Measurements from ENCODE around the gene SSBP2.

SSBP2 gene

DNA sequence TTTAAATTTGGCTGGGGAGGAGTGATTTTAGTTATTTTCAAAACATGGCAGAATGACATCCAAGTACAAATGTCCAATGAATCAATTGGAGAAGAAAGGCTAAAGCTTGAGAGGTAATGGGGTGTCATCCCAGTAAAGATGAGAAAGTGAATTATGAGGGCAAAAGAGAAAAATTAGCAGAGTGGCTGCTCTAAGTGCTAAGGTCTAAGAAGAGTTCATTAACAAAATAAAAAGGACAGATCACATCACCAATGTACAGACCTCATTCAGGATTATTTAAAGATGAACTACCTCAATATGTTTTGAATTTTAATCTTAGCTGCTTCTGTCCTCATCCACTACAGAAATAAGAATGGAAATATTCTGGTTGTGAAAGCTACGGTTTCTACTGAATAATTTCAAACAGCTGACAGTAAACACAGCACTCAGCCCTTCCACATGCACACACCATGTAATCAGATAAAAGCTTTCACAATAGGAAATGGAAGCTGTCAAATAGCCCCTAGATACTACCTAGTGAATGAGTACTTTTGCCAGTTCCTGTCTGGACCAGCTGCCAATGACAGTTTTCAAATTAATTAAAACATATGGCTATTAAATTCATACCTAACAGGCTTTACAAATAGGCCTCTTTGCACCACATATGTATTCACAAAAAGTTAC, 171.5 kb downstream of the SSBP2 start:
- DNase-seq = peak; percentile 7 to 29 (median 27)

DNA sequence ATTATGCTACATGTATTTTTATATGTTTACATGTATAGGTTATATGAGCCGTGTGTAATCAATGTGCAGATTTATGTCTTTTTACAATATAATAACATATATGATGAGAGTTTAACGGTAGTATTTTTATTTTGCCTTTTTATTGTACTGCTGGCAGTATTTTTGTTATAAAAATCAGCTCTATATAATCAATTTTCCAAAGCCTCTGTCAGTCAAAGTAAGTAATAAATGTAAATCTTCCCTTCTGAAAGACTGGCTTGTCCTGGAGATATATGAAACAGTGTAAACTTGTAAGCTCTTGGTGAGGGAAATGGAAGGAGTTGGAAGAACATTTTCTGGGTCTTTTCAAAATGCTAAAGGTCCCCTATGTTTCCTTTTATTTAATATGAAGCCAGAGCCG, 173.8 kb downstream of the SSBP2 start:
- DNase-seq = no peak

DNA sequence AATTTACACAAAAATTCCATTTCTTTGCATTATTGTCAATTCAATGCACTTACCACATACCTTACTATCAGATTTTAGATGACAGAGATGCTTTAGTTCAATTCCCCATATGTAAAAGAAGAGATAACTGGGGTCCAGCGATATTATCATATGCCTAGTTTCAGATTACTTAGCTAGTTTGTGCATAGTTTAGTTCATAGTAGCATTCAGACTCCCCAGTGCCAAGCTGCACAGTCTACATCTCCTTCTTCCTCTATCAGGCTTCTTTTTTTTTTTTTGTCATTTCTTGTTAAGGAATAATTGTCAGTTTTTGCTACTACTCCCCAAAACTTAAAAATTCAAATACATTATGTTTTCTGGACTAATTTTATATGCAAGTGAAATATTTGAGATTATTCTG, 175.0 kb downstream of the SSBP2 start:
- no peak for DNase-seq

DNA sequence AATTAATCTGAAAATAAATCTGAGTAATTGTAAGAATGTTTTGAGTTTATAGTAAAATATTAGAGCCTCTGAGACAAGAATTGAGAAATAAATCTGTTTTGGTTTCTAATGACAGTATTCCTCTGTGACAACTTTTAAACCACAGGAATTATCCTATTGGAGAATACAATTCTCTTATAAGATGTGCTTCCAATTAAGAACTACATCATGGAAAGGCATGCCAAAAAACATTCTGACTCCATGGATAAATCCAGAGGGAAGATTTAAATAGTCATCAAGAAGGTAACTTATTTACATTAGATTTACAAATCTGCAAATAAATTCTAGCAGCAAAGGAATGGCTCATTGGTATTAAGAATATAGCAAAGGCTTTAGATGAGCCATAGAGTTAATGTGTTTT, 178.7 kb downstream of the SSBP2 start:
- DNase-seq = no peak

- no peak for DNase-seq
Observed at GRCh38 chr5:81558188-81558587, 192.7 kb downstream of the SSBP2 start.

- no peak for DNase-seq
Observed at GRCh38 chr5:81556809-81557208, 194.1 kb downstream of the SSBP2 start.

GRCh38 chr5:81555865-81556264, 195.0 kb downstream of the SSBP2 start:
- DNase-seq = no peak

DNA sequence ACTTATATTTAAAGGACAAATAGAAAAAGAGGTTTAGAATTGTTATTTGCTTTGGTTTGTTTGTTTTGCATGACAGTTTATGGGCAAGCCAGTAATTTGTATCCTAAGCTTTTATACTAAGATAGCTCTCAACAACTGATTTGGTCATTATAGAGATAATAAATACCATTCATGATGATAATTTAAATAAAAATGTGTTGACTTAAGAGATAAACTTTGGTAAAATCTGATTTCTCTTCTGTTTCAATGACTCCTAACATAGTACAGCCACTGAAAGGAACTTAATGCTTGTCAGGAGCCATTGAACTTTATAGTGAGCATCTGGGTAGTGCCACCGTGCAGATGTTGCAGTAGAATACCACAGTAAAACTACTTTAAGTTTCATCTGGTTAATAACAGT, 196.2 kb downstream of the SSBP2 start:
- DNase-seq = no peak

DNA sequence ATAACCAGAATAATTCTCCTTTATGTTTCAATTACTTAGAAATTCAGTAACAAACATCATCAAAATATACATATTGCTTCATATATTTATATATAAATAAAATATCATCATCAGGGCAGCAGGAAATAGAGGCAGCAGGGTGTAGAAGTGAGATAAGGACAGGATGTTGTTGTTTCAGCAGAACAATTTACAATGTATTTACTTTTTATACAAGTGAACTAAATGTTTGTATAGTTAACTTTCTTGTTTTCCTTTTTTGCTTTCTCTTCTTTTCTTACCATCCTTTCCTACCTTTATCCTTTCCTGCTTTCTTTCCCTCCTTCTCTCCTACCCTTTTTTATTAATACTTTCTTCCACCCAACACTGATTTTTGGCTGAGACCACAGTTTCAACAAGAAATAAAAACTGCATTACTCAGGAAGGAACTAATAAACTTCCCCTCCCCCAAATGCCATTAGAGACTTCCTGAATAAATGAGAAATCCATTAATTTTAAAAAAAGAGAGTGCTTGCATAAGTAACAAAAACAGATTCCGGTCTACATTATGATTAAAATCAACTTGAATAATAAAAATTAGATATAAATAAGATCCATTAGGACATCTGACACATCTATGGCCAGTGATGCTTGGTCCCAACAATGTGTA, 197.2 kb downstream of the SSBP2 start:
- peak in 1 of 3 donors; percentile 2 for DNase-seq

DNA sequence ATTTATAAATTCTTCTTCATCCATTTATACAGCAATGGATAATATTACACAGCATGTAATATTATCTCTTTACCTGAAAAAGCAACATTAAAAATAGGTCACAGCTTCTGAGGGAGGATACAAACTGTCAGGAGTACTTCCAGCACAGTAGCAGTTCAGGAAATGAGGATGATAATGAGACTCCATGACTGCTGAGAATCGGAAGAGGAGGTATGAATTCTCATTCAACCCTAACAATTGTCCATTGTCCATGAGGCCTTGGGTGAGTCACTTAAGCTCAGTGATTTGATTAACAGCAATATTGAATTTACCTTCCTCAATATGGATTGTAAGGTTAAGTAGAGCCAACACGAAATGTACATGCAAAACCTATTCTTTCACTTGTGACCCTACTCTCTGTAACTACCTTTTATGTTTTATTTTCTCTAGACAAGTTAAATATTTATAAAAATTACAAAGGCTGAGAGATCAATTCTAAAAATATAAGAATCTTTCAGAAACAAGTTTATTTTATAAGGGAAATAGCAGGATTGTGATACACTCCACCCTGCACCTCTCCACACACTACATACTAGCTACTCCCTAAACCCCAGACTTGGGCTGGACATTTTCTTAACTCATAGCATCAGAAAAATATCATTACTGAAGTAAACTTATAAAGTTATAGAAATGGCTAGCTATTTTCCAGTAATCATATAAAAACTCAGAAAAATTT, 197.9 kb downstream of the SSBP2 start:
- no peak for DNase-seq

GRCh38 chr5:81549123-81549522, 201.8 kb downstream of the SSBP2 start:
- DNase-seq = no peak

DNA sequence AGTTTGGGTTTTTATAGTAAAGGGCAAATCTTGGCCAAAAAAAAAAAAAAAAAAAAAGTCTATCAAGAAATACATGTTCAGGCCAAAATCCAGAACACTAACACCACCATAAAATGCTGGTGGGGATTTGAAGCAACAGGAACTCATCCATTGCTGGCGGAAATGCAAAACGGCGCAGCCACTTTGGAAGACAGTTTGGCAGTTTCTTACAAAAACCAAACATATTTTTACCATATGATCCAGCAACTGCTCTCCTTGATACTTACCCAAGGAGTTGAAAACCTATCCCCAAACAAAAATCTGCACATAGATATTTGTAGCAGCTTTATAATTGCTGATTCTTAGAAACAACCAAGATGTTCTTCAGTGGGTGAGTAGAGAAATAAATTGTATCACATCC, 203.9 kb downstream of the SSBP2 start:
- no peak for DNase-seq

DNA sequence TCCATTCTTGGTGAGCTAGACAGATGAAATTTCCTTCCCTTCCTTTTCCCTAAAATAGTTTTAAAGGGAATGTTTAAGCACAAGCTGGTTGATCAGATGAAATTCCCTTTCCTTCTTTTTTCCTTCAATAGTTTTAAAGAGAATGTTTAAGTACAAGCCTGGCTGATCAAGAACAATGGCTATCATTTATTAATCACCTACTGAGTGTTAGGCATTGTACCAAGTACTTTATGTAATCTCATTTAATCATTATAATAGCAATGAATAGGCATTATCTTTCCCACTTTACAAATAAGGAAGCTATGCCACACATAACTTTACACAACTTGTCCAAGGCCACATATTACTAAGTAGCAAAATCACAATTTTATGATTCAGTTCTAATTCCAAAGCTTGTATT, 205.0 kb downstream of the SSBP2 start:
- no peak for DNase-seq

DNA sequence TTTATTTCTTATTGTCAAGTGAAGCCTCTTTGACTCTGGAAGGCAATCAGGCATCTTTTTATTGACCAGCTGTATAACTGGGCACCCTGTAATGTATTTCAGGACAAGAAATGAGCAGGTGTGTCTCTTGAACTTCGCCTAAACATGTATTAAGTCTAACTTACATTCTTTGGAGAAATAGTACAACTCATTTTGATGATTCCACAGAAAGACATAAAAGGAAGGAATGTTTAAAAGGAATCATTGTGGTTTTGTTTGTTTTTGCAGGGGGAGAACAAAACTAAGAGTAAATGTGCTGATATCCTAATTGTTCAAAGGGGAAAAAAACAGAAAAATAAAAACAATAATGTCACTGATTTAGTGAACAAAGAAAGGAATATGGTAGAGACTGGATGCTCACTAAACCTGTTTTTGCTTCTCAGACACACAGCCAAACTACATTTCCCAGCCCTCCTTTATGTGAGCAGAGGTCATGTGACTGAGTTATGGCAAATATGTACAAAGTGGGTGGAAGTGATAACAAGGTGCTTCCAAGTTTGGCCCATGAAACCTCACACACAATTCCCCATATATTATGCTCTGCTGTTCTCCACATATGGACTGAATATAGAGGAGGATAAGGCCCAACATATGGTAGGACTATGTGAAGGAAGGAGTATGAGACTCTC, 206.4 kb downstream of the SSBP2 start:
- DNase-seq = no peak

GRCh38 chr5:81542242-81542641, 208.7 kb downstream of the SSBP2 start:
- no peak for DNase-seq

- DNase-seq = no peak
Observed at GRCh38 chr5:81537905-81538547, 212.9 kb downstream of the SSBP2 start.

- DNase-seq = peak in 1 of 3 donors; percentile 22
Observed at GRCh38 chr5:81534441-81534840, 216.5 kb downstream of the SSBP2 start.

GRCh38 chr5:81533629-81534405, 217.1 kb downstream of the SSBP2 start:
- peak in 1 of 3 donors; percentile 11 for DNase-seq

DNA sequence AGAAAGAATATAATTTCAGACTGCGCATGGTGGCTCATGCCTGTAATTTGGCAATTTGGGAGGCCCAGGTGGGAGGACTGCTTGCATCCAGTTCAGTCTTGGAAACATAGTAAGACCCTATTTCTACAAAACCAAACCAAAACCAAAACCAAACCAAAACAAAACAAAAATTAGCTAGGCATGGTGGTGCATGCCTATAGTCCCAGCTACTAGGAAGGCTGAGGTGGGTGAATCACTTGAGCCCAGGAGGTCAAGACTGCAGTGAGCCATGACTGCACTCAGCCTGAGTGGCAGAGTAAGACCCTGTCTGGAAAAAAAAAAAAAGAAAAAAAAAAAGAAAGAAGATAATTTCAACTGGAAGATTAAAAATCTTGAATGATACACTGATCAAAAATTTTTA, 220.0 kb downstream of the SSBP2 start:
- DNase-seq = no peak

- peak; percentile 42 to 86 (median 65) for DNase-seq
Observed at GRCh38 chr5:81525690-81526089, 225.2 kb downstream of the SSBP2 start.

GRCh38 chr5:81524015-81524414, 226.9 kb downstream of the SSBP2 start:
- no peak for DNase-seq

- DNase-seq = no peak
Observed at GRCh38 chr5:81522571-81522970, 228.3 kb downstream of the SSBP2 start.
